Lower leg skin (tissue), 4 donors: ENCODE data around the gene DIMT1. TPM values are rescaled to one million over a fixed set of nuclear protein-coding genes. Genes with fewer than 3 reads are reported as not detected.

ENCODE experiments used
- DNase-seq, 2 donors: peaks; one replicate each; pipeline ENCODE4 v3.0.0-alpha.2; 2019; ENCODE audit warnings: low spot score in 2 of 2
- H3K4me3 ChIP-seq: fragments of 200-600 bp; sonication (generic); 2 replicates; pipeline ENCODE4 v1.5.1; 2017; ENCODE audit warnings: mild to moderate bottlenecking, low read depth; ENCODE audit not compliant: poor library complexity, severe bottlenecking
- POLR2A ChIP-seq, 2 donors: fragments of 450-650 bp; IDR thresholded peaks; one replicate each; pipeline ENCODE4 v1.6.1; 2016 to 2017; ENCODE audit warnings: antibody characterized with exemption in 2 of 2, mild to moderate bottlenecking in 1 of 2, moderate library complexity in 1 of 2
- WGBS, 2 donors: methylation state at CpG; one replicate each; pipeline ENCODE4 v1.1.5; 2018; 5-methylcytosine and 5-hydroxymethylcytosine counted together
- intact Hi-C: fragments of 100-400 bp; cut with DNase I; formaldehyde crosslinking; loops from one replicate; pipeline ENCODE4 v1.15.0; 2023; ENCODE audit warnings: low total_unique reads
- total RNA-seq, 4 donors: library from RNA; depleted of rRNA; stranded (reverse); fragments of >200 nt; gene quantifications; one replicate each; pipeline ENCODE4 v1.1.0, GENCODE V29; 2016
- TF ChIP-seq, protein P1 (sequence below), 3 donors: fragments of 450-650 bp; IDR thresholded peaks; one replicate each; pipeline ENCODE4 v1.5.1; 2016; ENCODE audit warnings: antibody characterized with exemption in 3 of 3, mild to moderate bottlenecking in 3 of 3, moderate library complexity in 2 of 3

The DIMT1 gene
- total RNA-seq, 4 donors from 2014 or later: 13.4 to 18.9 (median 15.4) TPM

DNA sequence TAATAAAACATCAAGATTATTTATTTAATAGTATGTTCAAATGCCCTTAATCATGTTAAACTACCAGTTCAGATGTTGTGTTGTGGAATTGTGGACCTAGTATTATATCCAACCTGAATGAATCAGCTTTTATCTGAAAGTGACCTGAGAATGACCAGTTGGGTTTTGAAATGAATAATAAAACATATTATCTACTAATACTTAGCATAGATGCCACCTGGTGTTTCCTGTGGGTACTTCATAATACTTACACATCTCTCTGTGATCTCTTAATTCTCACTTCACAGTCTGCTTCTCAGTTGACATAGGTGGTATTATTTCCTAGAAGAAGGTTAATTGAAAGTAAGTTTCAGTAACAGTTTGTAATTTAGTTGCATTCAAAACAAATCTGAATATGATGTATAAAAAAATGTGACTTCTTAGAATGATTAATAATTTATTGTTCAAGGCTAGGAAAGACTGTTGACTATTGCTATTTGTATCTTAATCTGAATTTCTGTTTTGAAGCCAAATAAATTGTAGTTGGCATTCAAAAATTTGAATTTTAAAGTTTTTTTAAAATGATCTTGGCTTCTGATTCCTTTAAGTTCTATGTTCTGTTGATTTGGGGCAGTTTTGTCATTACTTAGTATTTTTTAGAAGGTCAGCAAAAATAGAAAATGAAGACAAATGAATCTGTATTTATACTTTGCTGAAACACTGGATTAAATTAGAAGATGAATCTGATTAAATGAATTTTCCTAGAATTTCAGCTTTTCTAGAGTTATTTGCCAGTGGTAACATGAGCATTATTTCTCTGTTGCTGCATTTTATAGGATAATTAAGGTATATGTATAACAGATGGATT is 49.5 kb downstream of the DIMT1 start:
- DNase-seq: no peak
- H3K4me3 ChIP-seq: no peak overlapping the region
- no peak for TF ChIP-seq POLR2A (IDR thresholded peaks at IDR 0.05)
- TF ChIP-seq, protein P1, sequence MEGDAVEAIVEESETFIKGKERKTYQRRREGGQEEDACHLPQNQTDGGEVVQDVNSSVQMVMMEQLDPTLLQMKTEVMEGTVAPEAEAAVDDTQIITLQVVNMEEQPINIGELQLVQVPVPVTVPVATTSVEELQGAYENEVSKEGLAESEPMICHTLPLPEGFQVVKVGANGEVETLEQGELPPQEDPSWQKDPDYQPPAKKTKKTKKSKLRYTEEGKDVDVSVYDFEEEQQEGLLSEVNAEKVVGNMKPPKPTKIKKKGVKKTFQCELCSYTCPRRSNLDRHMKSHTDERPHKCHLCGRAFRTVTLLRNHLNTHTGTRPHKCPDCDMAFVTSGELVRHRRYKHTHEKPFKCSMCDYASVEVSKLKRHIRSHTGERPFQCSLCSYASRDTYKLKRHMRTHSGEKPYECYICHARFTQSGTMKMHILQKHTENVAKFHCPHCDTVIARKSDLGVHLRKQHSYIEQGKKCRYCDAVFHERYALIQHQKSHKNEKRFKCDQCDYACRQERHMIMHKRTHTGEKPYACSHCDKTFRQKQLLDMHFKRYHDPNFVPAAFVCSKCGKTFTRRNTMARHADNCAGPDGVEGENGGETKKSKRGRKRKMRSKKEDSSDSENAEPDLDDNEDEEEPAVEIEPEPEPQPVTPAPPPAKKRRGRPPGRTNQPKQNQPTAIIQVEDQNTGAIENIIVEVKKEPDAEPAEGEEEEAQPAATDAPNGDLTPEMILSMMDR (IDR thresholded peaks at IDR 0.05): no peak
- intact Hi-C loops: no loop called here

DNA sequence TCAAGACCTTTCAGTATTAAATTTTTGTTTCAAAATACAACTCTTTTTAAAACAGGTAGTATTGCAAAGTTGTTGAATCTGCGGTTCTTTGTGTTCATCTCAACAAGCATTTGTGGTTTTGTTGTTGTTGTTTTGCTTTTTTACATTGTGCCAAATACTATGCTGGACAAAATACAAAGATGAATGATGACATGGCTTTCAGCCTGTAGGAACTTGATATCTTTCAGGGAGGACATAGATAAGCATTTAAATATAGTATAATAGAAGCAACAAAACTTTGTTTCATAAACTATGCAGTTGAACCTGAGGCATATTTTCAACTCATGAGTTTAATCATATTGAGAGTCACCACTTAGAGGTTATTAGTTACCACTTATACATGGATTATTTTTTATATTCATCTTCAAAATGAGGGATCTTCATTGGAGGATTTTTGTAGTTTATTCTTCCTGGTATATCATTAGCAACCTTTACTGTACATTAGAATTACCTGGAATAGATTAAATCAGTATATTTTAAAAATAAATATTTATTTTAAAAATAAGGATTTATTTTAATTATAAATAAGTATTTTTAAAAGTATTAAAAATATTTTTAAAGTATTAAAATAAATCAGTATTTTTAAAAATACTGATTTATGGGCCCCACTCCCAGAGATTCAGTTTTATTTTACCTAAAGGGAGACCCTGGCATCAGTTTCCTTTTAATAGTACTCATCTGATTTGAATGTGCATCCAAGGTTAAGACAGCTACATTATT is 54.8 kb downstream of the DIMT1 start:
- TF ChIP-seq, protein P1 (IDR thresholded peaks at IDR 0.05): no peak
- 88 to 92% methylated on average over 1 of the region's 1 CpG for WGBS, 2 donors
- intact Hi-C loops: no loop called here
- no peak for DNase-seq
- no peak overlapping the region for H3K4me3 ChIP-seq

DNA sequence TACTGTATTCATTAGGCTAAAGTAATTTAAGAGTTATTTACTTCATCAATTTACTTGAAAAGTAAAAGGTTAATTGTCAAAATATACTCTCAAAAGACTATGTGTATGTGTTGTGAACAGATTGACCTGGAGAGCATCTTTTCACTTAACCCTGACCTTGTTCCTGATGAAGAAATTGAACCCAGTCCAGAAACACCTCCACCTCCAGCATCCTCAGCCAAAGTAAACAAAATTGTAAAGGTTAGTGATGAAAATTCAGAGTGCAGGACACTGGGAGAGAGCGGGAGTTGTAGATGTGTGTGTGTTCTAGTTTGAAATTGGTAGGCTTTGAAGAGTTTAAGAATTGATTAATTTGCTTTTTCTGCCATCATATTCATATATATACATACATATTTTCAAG is 55.8 kb downstream of the DIMT1 start:
- WGBS, 2 donors: 80 to 90% methylated on average over 1 of the region's 1 CpG
- H3K4me3 ChIP-seq: no peak overlapping the region
- no peak for TF ChIP-seq POLR2A (IDR thresholded peaks at IDR 0.05)
- TF ChIP-seq, protein P1 (IDR thresholded peaks at IDR 0.05): no peak
- DNase-seq: no peak
- intact Hi-C loops: no loop called here

DNA sequence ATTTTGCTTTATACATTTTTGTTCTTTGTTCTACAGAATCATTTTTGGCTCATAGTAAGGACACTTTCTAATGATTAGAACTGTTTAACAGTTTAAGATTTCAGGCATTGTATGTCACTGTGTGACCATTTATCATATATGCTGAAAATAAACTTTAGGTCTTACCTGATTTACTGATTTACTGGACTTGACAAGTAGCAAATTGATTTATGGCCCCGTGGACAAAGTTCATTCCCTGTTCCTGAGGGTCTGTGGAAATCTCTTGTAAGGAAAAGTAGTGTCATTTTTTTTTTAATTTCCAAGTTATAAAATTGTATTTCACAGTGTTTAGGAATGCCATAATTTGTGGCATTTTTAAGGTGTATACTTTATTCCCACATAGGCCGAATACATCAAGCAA is 57.0 kb downstream of the DIMT1 start:
- WGBS, 2 donors: 96 to 97% methylated on average over 2 of the region's 2 CpGs
- DNase-seq: no peak
- TF ChIP-seq, protein P1 (IDR thresholded peaks at IDR 0.05): no peak
- TF ChIP-seq POLR2A (IDR thresholded peaks at IDR 0.05): no peak
- intact Hi-C loops: no loop called here
- no peak overlapping the region for H3K4me3 ChIP-seq

DNA sequence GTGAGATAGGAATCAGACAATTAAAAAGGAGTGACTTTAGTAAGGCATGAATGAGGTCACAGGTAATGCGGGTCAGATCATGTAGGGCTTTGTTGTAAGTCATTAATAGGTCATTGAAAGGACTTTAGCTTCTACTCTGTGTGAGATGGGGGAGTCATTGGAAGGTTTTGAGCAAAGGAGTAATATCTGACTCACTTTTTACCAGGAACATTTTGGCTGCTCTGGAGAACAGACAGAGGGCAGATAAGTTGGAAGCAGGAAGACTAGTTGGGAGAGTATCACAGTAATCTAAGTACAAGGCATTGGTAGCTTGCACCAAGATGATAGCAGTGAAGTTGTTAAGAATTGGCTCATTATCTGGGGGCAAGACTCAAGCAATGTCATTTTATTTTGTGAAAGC is 60.3 kb downstream of the DIMT1 start:
- intact Hi-C loops: no loop called here
- TF ChIP-seq, protein P1 (IDR thresholded peaks at IDR 0.05): no peak
- no peak for TF ChIP-seq POLR2A (IDR thresholded peaks at IDR 0.05)
- no peak for DNase-seq
- WGBS, 2 donors: 86 to 96% methylated on average over 1 of the region's 1 CpG
- no peak overlapping the region for H3K4me3 ChIP-seq
